H1 (cell line): ENCODE measurements around the gene FEM1C. TPM values are rescaled to one million over a fixed set of nuclear protein-coding genes. Genes with fewer than 3 reads are reported as not detected.

Experiments used
- CTCF ChIA-PET: fragments of 300-600 bp; sonication (Branson Sonifier 250); formaldehyde crosslinking; loops from one replicate; lab custom pipeline; 2021; ENCODE audit not compliant: partially characterized antibody; lab: Charles Lee
- POLR2A ChIA-PET: fragments of 300-600 bp; sonication (Branson Sonifier 250); formaldehyde crosslinking; loops from one replicate; lab custom pipeline; 2021; ENCODE audit warnings: inconsistent platforms; ENCODE audit not compliant: partially characterized antibody; lab: Charles Lee
- DNase-seq, 2 experiments: peaks; one replicate each; pipeline versions ENCODE4 v3.0.0 to v3.0.0-alpha.2; 2010 to 2022; ENCODE audit warnings: low spot score in 2 of 2, low read depth in 1 of 2, mixed read lengths in 1 of 2
- FAIRE-seq: peaks from 2 replicates; lab custom pipeline; 2011; peaks lifted over from hg19 to GRCh38; lab: Jason Lieb, UNC
- H2AFZ ChIP-seq: 2 replicates; pipeline ENCODE4 v1.8.1; 2012; ENCODE audit warnings: low read length, inconsistent platforms
- H2AK5ac ChIP-seq: 2 replicates; pipeline ENCODE4 v1.6.1; 2013; ENCODE audit warnings: low read depth, low read length
- H2BK120ac ChIP-seq: replicated peaks from 2 replicates; pipeline ENCODE3; 2013; ENCODE audit warnings: low read depth, low read length, inconsistent platforms
- H2BK12ac ChIP-seq: 2 replicates; pipeline ENCODE4 v1.6.1; 2013; ENCODE audit warnings: low read depth, low read length
- H2BK15ac ChIP-seq: 2 replicates; pipeline ENCODE4 v1.6.1; 2013; ENCODE audit warnings: low read length
- H2BK20ac ChIP-seq: 2 replicates; pipeline ENCODE4 v1.6.1; 2013; ENCODE audit warnings: low read length
- H2BK5ac ChIP-seq: 2 replicates; pipeline ENCODE4 v1.6.1; 2013; ENCODE audit warnings: low read depth, low read length
- H3K14ac ChIP-seq: 2 replicates; pipeline ENCODE4 v1.6.1; 2013; ENCODE audit warnings: inconsistent platforms; ENCODE audit not compliant: insufficient read length
- H3K18ac ChIP-seq: 2 replicates; pipeline ENCODE4 v1.6.1; 2013; ENCODE audit warnings: low read length; ENCODE audit errors: extremely low read depth
- H3K23ac ChIP-seq: 2 replicates; pipeline ENCODE4 v1.6.1; 2013; ENCODE audit warnings: inconsistent platforms; ENCODE audit not compliant: insufficient read length
- H3K23me2 ChIP-seq: 2 replicates; pipeline ENCODE4 v1.6.1; 2013; ENCODE audit warnings: low read depth, low read length
- H3K27ac ChIP-seq: 2 replicates; pipeline ENCODE4 v1.6.1; 2011; ENCODE audit warnings: low read depth, low read length, inconsistent platforms
- H3K27me3 ChIP-seq, 4 experiments: replicated peaks in 1 of 4; 1 replicate in 1 of 4; 2 replicates in 3 of 4; pipeline versions ENCODE4 v1.6.1 to v1.8.1; 2011 to 2013; ENCODE audit warnings: low read length in 3 of 4, mild to moderate bottlenecking in 3 of 4, inconsistent platforms in 2 of 4, mixed read lengths in 2 of 4, moderate library complexity in 1 of 4; ENCODE audit not compliant: control insufficient read depth in 3 of 4, insufficient read depth in 3 of 4; ENCODE audit errors: extremely low read depth in 1 of 4
- H3K36me3 ChIP-seq, 4 experiments: 2 replicates each; pipeline versions ENCODE4 v1.6.1 to v1.8.1; 2011 to 2013; ENCODE audit warnings: mild to moderate bottlenecking in 4 of 4, low read length in 3 of 4, moderate library complexity in 2 of 4, control low read depth in 1 of 4, inconsistent platforms in 1 of 4; ENCODE audit not compliant: insufficient read depth in 4 of 4, control insufficient read depth in 2 of 4
- H3K4ac ChIP-seq: replicated peaks from 2 replicates; pipeline ENCODE3; 2013; ENCODE audit warnings: low read length, low read depth, mixed read lengths, inconsistent platforms; ENCODE audit not compliant: insufficient read length
- H3K4me1 ChIP-seq, 4 experiments: replicated peaks in 1 of 4; 1 replicate in 1 of 4; 2 replicates in 3 of 4; pipeline versions ENCODE4 v1.6.1 to v1.8.1; 2011 to 2013; ENCODE audit warnings: low read length in 3 of 4, inconsistent platforms in 2 of 4, mixed read lengths in 1 of 4; ENCODE audit not compliant: insufficient read depth in 4 of 4, control insufficient read depth in 3 of 4
- H3K4me2 ChIP-seq, 2 experiments: 2 replicates each; pipeline versions ENCODE4 v1.6.1 to v1.8.1; 2011 to 2013; ENCODE audit warnings: low read depth in 2 of 2, low read length in 2 of 2, control low read depth in 1 of 2, inconsistent platforms in 1 of 2, mild to moderate bottlenecking in 1 of 2; ENCODE audit not compliant: insufficient read depth in 1 of 2
- H3K4me3 ChIP-seq, 4 experiments: fragments of 200-600, 300-600 bp in 1 of 4; sonication (generic), shearing (Covaris generic), sonication (Bioruptor Twin) in 1 of 4; 2 replicates each; pipeline versions ENCODE4 v1.5.1 to v1.8.1; 2011 to 2016; ENCODE audit warnings: low read length in 4 of 4, low read depth in 3 of 4, control low read depth in 2 of 4, inconsistent platforms in 2 of 4, mild to moderate bottlenecking in 2 of 4, mixed read lengths in 1 of 4, moderate library complexity in 1 of 4; ENCODE audit not compliant: insufficient read depth in 2 of 4; ENCODE audit errors: extremely low read depth in 1 of 4
- H3K56ac ChIP-seq: replicated peaks from 2 replicates; pipeline ENCODE3; 2013; ENCODE audit warnings: low read depth, mild to moderate bottlenecking, mixed read lengths, low read length, inconsistent platforms; ENCODE audit not compliant: insufficient read length
- H3K79me1 ChIP-seq: 2 replicates; pipeline ENCODE4 v1.6.1; 2013; ENCODE audit warnings: low read depth, low read length, control low read depth
- H3K79me2 ChIP-seq, 2 experiments: 2 replicates each; pipeline versions ENCODE4 v1.6.1 to v1.8.1; 2012 to 2013; ENCODE audit warnings: low read length in 2 of 2, mild to moderate bottlenecking in 2 of 2, inconsistent platforms in 1 of 2; ENCODE audit not compliant: insufficient read depth in 2 of 2, control insufficient read depth in 1 of 2
- H3K9ac ChIP-seq, 4 experiments: replicated peaks in 1 of 4; 1 replicate in 1 of 4; 2 replicates in 3 of 4; pipeline versions ENCODE4 v1.6.1 to v1.8.1; 2011 to 2013; ENCODE audit warnings: low read depth in 3 of 4, low read length in 3 of 4, control low read depth in 2 of 4, mild to moderate bottlenecking in 2 of 4, moderate library complexity in 2 of 4, inconsistent platforms in 1 of 4; ENCODE audit errors: extremely low read depth in 1 of 4
- H3K9me3 ChIP-seq, 2 experiments: 2 replicates each; pipeline versions ENCODE4 v1.6.1 to v1.8.1; 2012 to 2013; ENCODE audit warnings: mild to moderate bottlenecking in 2 of 2, moderate library complexity in 2 of 2, control low read depth in 1 of 2, inconsistent platforms in 1 of 2, low read depth in 1 of 2, low read length in 1 of 2, mixed read lengths in 1 of 2; ENCODE audit not compliant: insufficient read depth in 2 of 2
- H4K20me1 ChIP-seq, 2 experiments: replicated peaks in 1 of 2; 2 replicates each; pipeline versions ENCODE3 to v1.8.1; 2011 to 2013; ENCODE audit warnings: inconsistent platforms in 2 of 2, low read length in 2 of 2, mild to moderate bottlenecking in 1 of 2; ENCODE audit not compliant: insufficient read depth in 2 of 2, control insufficient read depth in 1 of 2
- H4K5ac ChIP-seq: 2 replicates; pipeline ENCODE4 v1.6.1; 2013; ENCODE audit warnings: low read length, low read depth, mixed read lengths, inconsistent platforms; ENCODE audit not compliant: insufficient read length
- H4K8ac ChIP-seq: 2 replicates; pipeline ENCODE4 v1.8.0; 2013; ENCODE audit warnings: mild to moderate bottlenecking, moderate library complexity, low read length, inconsistent platforms; ENCODE audit not compliant: insufficient read depth; ENCODE audit errors: extremely low read depth
- H4K91ac ChIP-seq: replicated peaks from 2 replicates; pipeline ENCODE3; 2013; ENCODE audit warnings: low read length, mixed read lengths, inconsistent platforms; ENCODE audit not compliant: insufficient read length
- HDAC6 ChIP-seq: IDR thresholded peaks from one replicate; pipeline ENCODE4 v1.7.1; 2012; ENCODE audit warnings: low read depth, mild to moderate bottlenecking, inconsistent platforms, low read length, moderate library complexity
- WGBS, 2 experiments: shearing (Covaris generic) in 1 of 2; methylation state at CpG; one replicate each; pipeline versions ENCODE4 v1.1.6 to v1.1.7; 2013 to 2015; ENCODE audit warnings: low lambda C conversion rate in 2 of 2, mixed read lengths in 2 of 2, inconsistent platforms in 1 of 2, low coverage in 1 of 2, missing lambda C conversion rate in 1 of 2; ENCODE audit not compliant: insufficient replicate concordance in 2 of 2, insufficient coverage in 1 of 2, insufficient read length in 1 of 2; ENCODE audit errors: extremely low coverage in 1 of 2, missing lambda C conversion rate in 1 of 2; 5-methylcytosine and 5-hydroxymethylcytosine counted together
- polyA plus RNA-seq, 7 experiments: library from polyadenylated mRNA; depleted of rRNA in 3 of 7; stranded (reverse) in 5 of 7; unstranded in 2 of 7; fragments of >200 nt in 5 of 7; fragments of 200-250 nt in 2 of 7; gene quantifications; 1 replicate in 5 of 7; 2 replicates in 1 of 7; 4 replicates in 1 of 7; pipeline versions ENCODE4 v1.2.1 to v1.2.3, GENCODE V29; 2011 to 2013; ENCODE audit warnings: missing spikeins in 2 of 7, mixed read lengths in 2 of 7
- total RNA-seq: library from RNA; stranded (reverse); fragmentation: NEBNext Ultra II Directional; extraction: Animal tissue kit (Norgen Biotek cat#: 25700); gene quantifications from 2 replicates; pipeline ENCODE4 v1.2.1, GENCODE V29; 2021

Gene FEM1C
- total and polyA plus RNA-seq, 2 of the 8 experiments (the other 6 are each of a cell fraction or from before 2014, with no cell fraction given) = 4.4 to 17.7 TPM

GRCh38 chr5:115480271-115480670, 64.3 kb downstream of the FEM1C start:
- Histone ChIP-seq H4K8ac (no peak overlapping the region), H2BK5ac (no peak overlapping the region), H3K9ac (no peak overlapping the region), H3K36me3 (no peaks in the 10 kb centered on the region), H3K23ac (no peak overlapping the region), H2BK20ac (no peak overlapping the region), H3K27ac (no peak overlapping the region), H3K4ac (no peak overlapping the region), H4K5ac (no peak overlapping the region), H3K9me3 (no peaks in the 10 kb centered on the region), H3K56ac (no peak overlapping the region), H4K91ac (no peak overlapping the region), H3K4me1 (no peaks in the 10 kb centered on the region), H3K18ac (no peak overlapping the region), H3K14ac (no peak overlapping the region), H3K79me2 (no peaks in the 10 kb centered on the region), H2BK120ac (no peak overlapping the region), H3K23me2 (no peaks in the 10 kb centered on the region), H3K4me2 (no peak overlapping the region), H3K79me1 (no peaks in the 10 kb centered on the region), H2AK5ac (no peak overlapping the region), H4K20me1 (no peaks in the 10 kb centered on the region), H2AFZ (no peak overlapping the region), H3K4me3 (no peak overlapping the region), H2BK15ac (no peak overlapping the region), H2BK12ac (no peak overlapping the region), H3K27me3 (no peaks in the 10 kb centered on the region)
- no peak for FAIRE-seq
- ChIA-PET POLR2A (interaction anchor here (0.8 kb wide), 1 partner anchor 64 kb away, joined by 3 read pairs; the partner anchor contains the start of gene FEM1C), CTCF (interaction anchor here (1.2 kb wide), 1 partner anchor 57 kb away, joined by 3 read pairs; no protein-coding TSS in a partner anchor)
- TF ChIP-seq HDAC6 = no peak
- WGBS, 2 experiments = 87% methylated on average over 4 of the region's 4 CpGs; no CpG with 5 or more reads in 1 of the 2 experiments
- no peak for DNase-seq
